GM12878 (cell line): ENCODE data around the gene CDC7.

Experiments used
- EZH2 ChIP-seq: IDR thresholded peaks from 2 replicates; pipeline ENCODE4 v1.6.1; 2012; ENCODE audit warnings: low read depth, mild to moderate bottlenecking, control low read depth, inconsistent platforms, low read length, borderline replicate concordance; ENCODE audit not compliant: control insufficient read depth
- KLF5 ChIP-seq: fragments of 450-650 bp; IDR thresholded peaks from 2 replicates; pipeline ENCODE4 v1.6.1; 2014; ENCODE audit warnings: mild to moderate bottlenecking; ENCODE audit not compliant: partially characterized antibody
- TF ChIP-seq, protein P1 (sequence below), 3 experiments: IDR thresholded peaks in 2 of 3; conservative IDR thresholded peaks in 1 of 3; 2 replicates each; pipeline ENCODE4 v1.5.1; 2011; ENCODE audit warnings: low read depth in 3 of 3, low read length in 3 of 3, mild to moderate bottlenecking in 3 of 3, control low read depth in 2 of 3, moderate library complexity in 2 of 3, inconsistent platforms in 1 of 3, mixed read lengths in 1 of 3; ENCODE audit not compliant: control insufficient read depth in 2 of 3, insufficient read depth in 1 of 3; ENCODE audit errors: extremely low read depth in 1 of 3
- TF ChIP-seq, protein P2 (sequence below): fragments of 450-650 bp; conservative IDR thresholded peaks from 2 replicates; pipeline ENCODE4 v1.6.1; 2017; ENCODE audit warnings: mild to moderate bottlenecking, moderate library complexity
- TF ChIP-seq, protein P3 (sequence below): fragments of 450-650 bp; IDR thresholded peaks from 2 replicates; pipeline ENCODE4 v1.6.1; 2017; ENCODE audit warnings: borderline replicate concordance

DNA sequence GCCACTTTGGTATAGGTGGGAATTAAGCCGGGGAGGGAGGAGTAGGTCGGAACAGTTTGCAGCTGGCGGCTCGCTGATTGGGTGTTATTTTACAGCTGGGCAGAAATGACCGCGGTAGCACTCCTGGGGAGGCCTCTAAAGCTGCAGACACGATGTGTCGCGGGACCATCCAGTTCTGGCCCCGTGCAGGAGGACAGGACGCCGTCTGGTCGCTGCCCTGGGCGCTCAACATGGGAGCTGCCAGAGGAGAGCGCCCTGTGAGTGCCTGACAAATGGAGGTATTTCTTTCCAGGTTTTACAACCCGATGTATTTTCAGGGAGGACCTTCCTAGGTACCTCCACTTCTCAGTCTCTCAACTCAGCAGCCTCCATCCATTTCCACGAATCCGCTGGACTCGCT is 46.2 kb downstream of the CDC7 start:
- no peak for TF ChIP-seq KLF5
- TF ChIP-seq, protein P1, sequence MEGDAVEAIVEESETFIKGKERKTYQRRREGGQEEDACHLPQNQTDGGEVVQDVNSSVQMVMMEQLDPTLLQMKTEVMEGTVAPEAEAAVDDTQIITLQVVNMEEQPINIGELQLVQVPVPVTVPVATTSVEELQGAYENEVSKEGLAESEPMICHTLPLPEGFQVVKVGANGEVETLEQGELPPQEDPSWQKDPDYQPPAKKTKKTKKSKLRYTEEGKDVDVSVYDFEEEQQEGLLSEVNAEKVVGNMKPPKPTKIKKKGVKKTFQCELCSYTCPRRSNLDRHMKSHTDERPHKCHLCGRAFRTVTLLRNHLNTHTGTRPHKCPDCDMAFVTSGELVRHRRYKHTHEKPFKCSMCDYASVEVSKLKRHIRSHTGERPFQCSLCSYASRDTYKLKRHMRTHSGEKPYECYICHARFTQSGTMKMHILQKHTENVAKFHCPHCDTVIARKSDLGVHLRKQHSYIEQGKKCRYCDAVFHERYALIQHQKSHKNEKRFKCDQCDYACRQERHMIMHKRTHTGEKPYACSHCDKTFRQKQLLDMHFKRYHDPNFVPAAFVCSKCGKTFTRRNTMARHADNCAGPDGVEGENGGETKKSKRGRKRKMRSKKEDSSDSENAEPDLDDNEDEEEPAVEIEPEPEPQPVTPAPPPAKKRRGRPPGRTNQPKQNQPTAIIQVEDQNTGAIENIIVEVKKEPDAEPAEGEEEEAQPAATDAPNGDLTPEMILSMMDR (IDR thresholded peaks at IDR 0.05 in 2 of 3, conservative IDR thresholded peaks at IDR 0.05 in 1 of 3; ENCODE audit: control insufficient read depth in 2 of 3, extremely low read depth in 1 of 3, insufficient read depth in 1 of 3, low read depth in 3 of 3, low read length in 3 of 3), result no peak
- TF ChIP-seq, protein P2, sequence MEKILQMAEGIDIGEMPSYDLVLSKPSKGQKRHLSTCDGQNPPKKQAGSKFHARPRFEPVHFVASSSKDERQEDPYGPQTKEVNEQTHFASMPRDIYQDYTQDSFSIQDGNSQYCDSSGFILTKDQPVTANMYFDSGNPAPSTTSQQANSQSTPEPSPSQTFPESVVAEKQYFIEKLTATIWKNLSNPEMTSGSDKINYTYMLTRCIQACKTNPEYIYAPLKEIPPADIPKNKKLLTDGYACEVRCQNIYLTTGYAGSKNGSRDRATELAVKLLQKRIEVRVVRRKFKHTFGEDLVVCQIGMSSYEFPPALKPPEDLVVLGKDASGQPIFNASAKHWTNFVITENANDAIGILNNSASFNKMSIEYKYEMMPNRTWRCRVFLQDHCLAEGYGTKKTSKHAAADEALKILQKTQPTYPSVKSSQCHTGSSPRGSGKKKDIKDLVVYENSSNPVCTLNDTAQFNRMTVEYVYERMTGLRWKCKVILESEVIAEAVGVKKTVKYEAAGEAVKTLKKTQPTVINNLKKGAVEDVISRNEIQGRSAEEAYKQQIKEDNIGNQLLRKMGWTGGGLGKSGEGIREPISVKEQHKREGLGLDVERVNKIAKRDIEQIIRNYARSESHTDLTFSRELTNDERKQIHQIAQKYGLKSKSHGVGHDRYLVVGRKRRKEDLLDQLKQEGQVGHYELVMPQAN, result no peak
- TF ChIP-seq, protein P3, sequence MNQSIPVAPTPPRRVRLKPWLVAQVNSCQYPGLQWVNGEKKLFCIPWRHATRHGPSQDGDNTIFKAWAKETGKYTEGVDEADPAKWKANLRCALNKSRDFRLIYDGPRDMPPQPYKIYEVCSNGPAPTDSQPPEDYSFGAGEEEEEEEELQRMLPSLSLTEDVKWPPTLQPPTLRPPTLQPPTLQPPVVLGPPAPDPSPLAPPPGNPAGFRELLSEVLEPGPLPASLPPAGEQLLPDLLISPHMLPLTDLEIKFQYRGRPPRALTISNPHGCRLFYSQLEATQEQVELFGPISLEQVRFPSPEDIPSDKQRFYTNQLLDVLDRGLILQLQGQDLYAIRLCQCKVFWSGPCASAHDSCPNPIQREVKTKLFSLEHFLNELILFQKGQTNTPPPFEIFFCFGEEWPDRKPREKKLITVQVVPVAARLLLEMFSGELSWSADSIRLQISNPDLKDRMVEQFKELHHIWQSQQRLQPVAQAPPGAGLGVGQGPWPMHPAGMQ, result no peak
- no peak for TF ChIP-seq EZH2
